GM12873 (cell line): ENCODE measurements around the gene SKA1.

ENCODE experiments used
- TF ChIP-seq, protein P1 (sequence below): IDR thresholded peaks from 2 replicates; pipeline ENCODE4 v1.5.1; 2012; ENCODE audit warnings: low read depth, mild to moderate bottlenecking, moderate library complexity, low read length, control low read depth; ENCODE audit not compliant: insufficient read depth; ENCODE audit errors: missing control alignments

SKA1 gene

GRCh38 chr18:50395093-50395492, 20.2 kb downstream of the SKA1 start:
- TF ChIP-seq, protein P1, sequence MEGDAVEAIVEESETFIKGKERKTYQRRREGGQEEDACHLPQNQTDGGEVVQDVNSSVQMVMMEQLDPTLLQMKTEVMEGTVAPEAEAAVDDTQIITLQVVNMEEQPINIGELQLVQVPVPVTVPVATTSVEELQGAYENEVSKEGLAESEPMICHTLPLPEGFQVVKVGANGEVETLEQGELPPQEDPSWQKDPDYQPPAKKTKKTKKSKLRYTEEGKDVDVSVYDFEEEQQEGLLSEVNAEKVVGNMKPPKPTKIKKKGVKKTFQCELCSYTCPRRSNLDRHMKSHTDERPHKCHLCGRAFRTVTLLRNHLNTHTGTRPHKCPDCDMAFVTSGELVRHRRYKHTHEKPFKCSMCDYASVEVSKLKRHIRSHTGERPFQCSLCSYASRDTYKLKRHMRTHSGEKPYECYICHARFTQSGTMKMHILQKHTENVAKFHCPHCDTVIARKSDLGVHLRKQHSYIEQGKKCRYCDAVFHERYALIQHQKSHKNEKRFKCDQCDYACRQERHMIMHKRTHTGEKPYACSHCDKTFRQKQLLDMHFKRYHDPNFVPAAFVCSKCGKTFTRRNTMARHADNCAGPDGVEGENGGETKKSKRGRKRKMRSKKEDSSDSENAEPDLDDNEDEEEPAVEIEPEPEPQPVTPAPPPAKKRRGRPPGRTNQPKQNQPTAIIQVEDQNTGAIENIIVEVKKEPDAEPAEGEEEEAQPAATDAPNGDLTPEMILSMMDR: no peak

- TF ChIP-seq, protein P1: no peak
These were observed 21.3 kb downstream of the SKA1 start for GRCh38 chr18:50396005-50396660.

GRCh38 chr18:50397023-50397422, 22.2 kb downstream of the SKA1 start:
- TF ChIP-seq, protein P1: no peak

GRCh38 chr18:50398099-50398498, 23.3 kb downstream of the SKA1 start:
- TF ChIP-seq, protein P1: no peak

- TF ChIP-seq, protein P1: no peak
These were observed 24.1 kb downstream of the SKA1 start for GRCh38 chr18:50398947-50399346.

DNA sequence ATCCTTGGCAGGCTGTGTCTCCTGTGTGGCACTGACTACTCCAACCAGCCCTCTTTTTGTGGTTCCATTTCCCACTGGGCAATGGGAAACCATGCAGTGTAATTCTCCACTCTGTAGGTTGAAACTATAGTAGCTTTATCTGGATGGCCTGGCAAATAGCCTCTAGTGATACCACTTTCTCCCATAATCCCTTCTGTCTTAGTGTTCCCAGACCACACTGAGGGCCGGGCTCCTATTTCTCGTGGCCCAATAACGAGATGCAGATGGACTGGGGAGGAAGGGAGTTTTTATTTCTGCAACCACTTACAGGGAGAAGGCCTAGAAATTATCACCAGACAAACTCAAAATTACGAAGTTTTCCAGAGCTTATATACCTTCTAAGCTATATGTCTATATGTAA, 24.7 kb downstream of the SKA1 start:
- TF ChIP-seq, protein P1: no peak

DNA sequence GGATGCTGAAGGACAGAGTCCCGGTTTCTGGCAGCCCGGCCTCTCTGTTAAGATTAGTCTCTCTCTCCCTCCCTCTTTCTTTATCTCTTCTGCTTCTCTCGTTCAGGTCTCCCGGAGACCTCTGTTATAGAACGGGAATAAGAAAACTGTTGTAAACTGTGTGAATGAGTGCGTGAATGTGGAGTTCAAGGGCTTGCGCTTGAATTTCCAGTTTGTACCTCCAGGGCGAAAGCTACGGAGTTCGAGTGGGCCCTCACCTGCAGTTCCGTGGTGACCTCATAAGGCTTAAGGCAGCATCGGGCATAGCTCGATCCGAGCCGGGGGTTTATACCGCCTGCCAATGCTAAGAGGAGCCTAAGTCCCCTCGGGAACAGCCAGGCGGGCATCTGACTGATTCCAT, 26.4 kb downstream of the SKA1 start:
- TF ChIP-seq, protein P1: no peak
